ENCODE results near the gene C6orf163.
A peak's percentile ranks its signal among the peaks of the same experiment; 100 is the strongest.

Gene C6orf163

GRCh38 chr6:87357479-87358196 is 13.0 kb downstream of the C6orf163 start:
- no peak for DNase-seq

GRCh38 chr6:87364602-87365252 is 20.1 kb downstream of the C6orf163 start:
- no peak for DNase-seq

- no peak for DNase-seq
These were observed 21.6 kb downstream of the C6orf163 start for GRCh38 chr6:87366072-87366827.

- DNase-seq = no peak
These were observed 22.3 kb downstream of the C6orf163 start for GRCh38 chr6:87366899-87367298.

- no peak for DNase-seq
These were observed 28.8 kb downstream of the C6orf163 start for GRCh38 chr6:87373377-87373776.

GRCh38 chr6:87375315-87375714 is 30.7 kb downstream of the C6orf163 start:
- DNase-seq = no peak

GRCh38 chr6:87376643-87377042 is 32.0 kb downstream of the C6orf163 start:
- no peak for DNase-seq

GRCh38 chr6:87378947-87379346 is 34.3 kb downstream of the C6orf163 start:
- no peak for DNase-seq

- no peak for DNase-seq
These were observed 38.2 kb downstream of the C6orf163 start for GRCh38 chr6:87382861-87383260.

GRCh38 chr6:87384038-87384437 is 39.4 kb downstream of the C6orf163 start:
- no peak for DNase-seq

- no peak for DNase-seq
These were observed 39.8 kb downstream of the C6orf163 start for GRCh38 chr6:87384449-87384848.

GRCh38 chr6:87391334-87391733 is 46.7 kb downstream of the C6orf163 start:
- peak; percentile 31 for DNase-seq

GRCh38 chr6:87393026-87393622 is 48.5 kb downstream of the C6orf163 start:
- DNase-seq = peak; percentile 31

- DNase-seq = no peak
These were observed 50.8 kb downstream of the C6orf163 start for GRCh38 chr6:87395431-87395830.

- no peak for DNase-seq
These were observed 52.2 kb downstream of the C6orf163 start for GRCh38 chr6:87396595-87397392.

GRCh38 chr6:87397656-87398055 is 53.0 kb downstream of the C6orf163 start:
- DNase-seq = no peak

- DNase-seq = no peak
These were observed 57.2 kb downstream of the C6orf163 start for GRCh38 chr6:87401832-87402231.

GRCh38 chr6:87407561-87407900 is 62.9 kb downstream of the C6orf163 start:
- peak; percentile 76 for DNase-seq

GRCh38 chr6:87407901-87408720 is 63.5 kb downstream of the C6orf163 start, which contains the start of gene CFAP206:
CFAP206 (plus strand) TSS chr6:87407972; CDS start chr6:87409840, 1,868 bp downstream.
- peak; percentile 83 for DNase-seq

- no peak for DNase-seq
These were observed 64.1 kb downstream of the C6orf163 start for GRCh38 chr6:87408721-87409155.
